ENCODE measurements around the gene TIMM8B. TPM values are rescaled to one million over a fixed set of nuclear protein-coding genes. Genes with fewer than 3 reads are reported as not detected.

TIMM8B gene
- total RNA-seq, 1 donor from 2014 or later, result 80.0 TPM

DNA sequence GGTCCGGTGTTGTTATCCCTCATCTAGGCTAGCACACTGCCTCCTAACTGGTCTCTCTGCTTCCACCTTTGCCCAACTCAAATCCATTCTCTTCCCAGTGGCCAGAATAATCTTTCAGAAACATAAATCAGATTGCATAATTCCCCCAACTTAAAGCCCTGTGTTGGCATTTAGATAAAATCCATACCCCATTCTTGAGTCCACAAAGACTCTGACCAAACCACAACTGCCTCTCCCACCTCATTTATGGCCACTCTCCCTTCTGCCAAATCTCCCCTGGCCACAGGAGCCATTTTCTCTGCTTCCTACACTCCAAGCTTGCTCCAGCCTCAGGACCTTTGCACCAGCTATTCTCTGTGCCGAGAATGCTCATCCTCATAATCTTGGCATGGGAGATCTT, 40.5 kb upstream of the TIMM8B start:
- no peak overlapping the region for H3K4me3 Mint-ChIP-seq
- no peaks in the 10 kb centered on the region for H3K36me3 Mint-ChIP-seq
- H3K4me1 Mint-ChIP-seq (ENCODE audit: unreplicated experiment), result peaks cover 6% of the 10 kb centered on the region
- no peak overlapping the region for H3K27ac Mint-ChIP-seq
- H3K27me3 Mint-ChIP-seq, result peaks cover 9% of the 10 kb centered on the region
- no peak for DNase-seq (ENCODE audit: extremely low spot score, unreplicated experiment)
- no peaks in the 10 kb centered on the region for H3K9me3 Mint-ChIP-seq
- TF ChIP-seq, protein P1, sequence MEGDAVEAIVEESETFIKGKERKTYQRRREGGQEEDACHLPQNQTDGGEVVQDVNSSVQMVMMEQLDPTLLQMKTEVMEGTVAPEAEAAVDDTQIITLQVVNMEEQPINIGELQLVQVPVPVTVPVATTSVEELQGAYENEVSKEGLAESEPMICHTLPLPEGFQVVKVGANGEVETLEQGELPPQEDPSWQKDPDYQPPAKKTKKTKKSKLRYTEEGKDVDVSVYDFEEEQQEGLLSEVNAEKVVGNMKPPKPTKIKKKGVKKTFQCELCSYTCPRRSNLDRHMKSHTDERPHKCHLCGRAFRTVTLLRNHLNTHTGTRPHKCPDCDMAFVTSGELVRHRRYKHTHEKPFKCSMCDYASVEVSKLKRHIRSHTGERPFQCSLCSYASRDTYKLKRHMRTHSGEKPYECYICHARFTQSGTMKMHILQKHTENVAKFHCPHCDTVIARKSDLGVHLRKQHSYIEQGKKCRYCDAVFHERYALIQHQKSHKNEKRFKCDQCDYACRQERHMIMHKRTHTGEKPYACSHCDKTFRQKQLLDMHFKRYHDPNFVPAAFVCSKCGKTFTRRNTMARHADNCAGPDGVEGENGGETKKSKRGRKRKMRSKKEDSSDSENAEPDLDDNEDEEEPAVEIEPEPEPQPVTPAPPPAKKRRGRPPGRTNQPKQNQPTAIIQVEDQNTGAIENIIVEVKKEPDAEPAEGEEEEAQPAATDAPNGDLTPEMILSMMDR (conservative IDR thresholded peaks at IDR 0.05), result no peak

DNA sequence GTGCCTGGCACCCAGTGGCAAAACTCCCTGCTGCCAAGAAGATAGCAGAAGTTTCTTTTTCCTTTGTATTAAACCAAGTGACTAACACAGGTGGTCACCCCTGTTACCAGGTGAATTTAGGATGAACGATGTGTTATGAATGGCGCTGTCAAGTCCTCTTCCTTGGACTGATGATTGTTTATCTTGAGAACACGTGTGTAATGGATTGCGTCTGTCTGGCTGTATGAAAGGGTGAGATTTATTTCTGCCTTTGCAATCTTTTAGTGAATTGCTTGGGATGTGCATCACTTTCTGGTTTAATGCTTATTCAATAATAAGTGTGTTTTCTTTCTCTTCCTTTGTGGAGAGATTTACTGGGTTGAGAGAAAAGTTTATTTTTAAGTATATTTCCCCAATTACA, 36.6 kb upstream of the TIMM8B start:
- no peak for DNase-seq (ENCODE audit: extremely low spot score, unreplicated experiment)
- TF ChIP-seq, protein P1 (conservative IDR thresholded peaks at IDR 0.05), result no peak
- Mint-ChIP-seq H3K27me3 (no peaks in the 10 kb centered on the region), H3K9me3 (no peaks in the 10 kb centered on the region), H3K4me1 (ENCODE audit: unreplicated experiment) (no peaks in the 10 kb centered on the region), H3K4me3 (no peak overlapping the region), H3K27ac (no peak overlapping the region), H3K36me3 (peaks cover 3% of the 10 kb centered on the region)

DNA sequence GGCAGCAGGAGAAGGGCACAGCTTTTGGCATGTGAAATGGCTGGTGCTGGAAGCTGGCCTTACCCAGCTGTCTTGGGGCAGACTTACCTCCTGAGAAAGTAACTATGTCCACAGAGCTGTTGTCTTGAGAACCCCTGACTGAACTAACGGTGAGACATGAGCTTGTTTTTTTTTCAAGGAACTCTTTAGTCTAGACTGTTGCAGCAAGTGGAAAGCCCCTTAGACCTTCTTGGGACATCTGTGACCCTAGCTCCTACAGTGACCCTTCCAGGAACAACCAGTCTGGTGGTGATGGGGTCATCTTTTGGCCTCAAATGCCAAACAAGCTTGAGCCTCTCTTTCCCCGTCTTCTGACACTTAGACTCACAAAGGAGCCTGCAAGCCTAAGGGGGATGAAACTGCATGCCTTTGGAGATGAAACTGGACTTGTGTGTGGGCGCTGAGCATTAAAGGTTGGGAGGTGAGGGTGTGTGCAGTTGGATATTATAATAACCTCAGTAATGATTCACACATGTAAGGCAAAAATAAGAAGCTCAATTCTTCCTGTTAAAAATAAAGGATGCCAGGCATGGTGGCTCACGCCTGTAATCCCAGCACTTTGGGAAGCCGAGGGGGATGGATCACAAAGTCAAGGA, 35.5 kb upstream of the TIMM8B start:
- H3K4me1 Mint-ChIP-seq (ENCODE audit: unreplicated experiment), result no peaks in the 10 kb centered on the region
- peaks cover 4% of the 10 kb centered on the region for H3K36me3 Mint-ChIP-seq
- no peak overlapping the region for H3K4me3 Mint-ChIP-seq
- H3K27ac Mint-ChIP-seq, result no peak overlapping the region
- no peak for DNase-seq (ENCODE audit: extremely low spot score, unreplicated experiment)
- TF ChIP-seq, protein P1 (conservative IDR thresholded peaks at IDR 0.05), result no peak
- no peaks in the 10 kb centered on the region for H3K27me3 Mint-ChIP-seq
- H3K9me3 Mint-ChIP-seq, result no peaks in the 10 kb centered on the region

DNA sequence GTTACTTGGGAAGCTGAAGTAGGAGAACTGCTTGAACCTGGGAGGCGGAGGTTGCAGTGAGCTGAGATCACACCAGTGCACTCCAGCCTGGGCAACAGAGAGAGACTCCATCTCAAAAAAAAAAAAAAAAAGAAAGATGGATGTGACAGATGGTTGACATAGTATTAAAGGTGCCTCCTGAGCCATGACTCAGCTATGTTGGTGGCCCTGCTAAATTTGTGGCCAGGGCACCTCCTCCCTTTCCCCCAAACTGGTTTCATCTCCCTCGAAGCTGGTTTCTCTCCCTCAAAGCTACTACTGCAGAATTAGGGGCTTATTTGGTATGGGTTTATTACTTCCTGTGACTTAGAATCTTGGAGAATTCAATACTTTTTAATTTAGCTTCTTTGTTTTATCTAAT, 31.6 kb upstream of the TIMM8B start:
- peaks cover 7% of the 10 kb centered on the region for H3K36me3 Mint-ChIP-seq
- no peak overlapping the region for H3K4me3 Mint-ChIP-seq
- no peaks in the 10 kb centered on the region for H3K27me3 Mint-ChIP-seq
- H3K27ac Mint-ChIP-seq, result no peak overlapping the region
- no peaks in the 10 kb centered on the region for H3K9me3 Mint-ChIP-seq
- DNase-seq (ENCODE audit: extremely low spot score, unreplicated experiment), result no peak
- TF ChIP-seq, protein P1 (conservative IDR thresholded peaks at IDR 0.05), result no peak
- H3K4me1 Mint-ChIP-seq (ENCODE audit: unreplicated experiment), result no peaks in the 10 kb centered on the region

DNA sequence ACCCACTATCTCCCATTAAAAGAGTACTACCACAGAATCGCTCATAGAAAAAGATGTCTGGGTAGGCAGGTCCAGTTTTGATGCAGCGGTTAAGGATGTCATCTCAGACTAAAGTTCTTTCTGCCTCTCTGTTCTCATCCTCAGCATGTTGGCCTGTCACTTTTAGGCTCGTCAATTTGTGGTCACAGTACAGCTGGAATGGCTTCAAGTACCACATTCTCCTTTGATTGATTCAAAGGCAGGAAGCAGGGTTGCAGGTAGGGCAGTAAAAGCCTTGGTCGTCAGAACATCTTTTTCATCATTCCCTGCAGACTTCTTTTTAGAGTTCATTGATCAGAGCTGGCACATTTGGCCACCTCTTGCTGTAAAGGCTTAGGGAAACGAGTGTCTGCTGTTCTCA, 28.8 kb upstream of the TIMM8B start:
- Mint-ChIP-seq H3K36me3 (peaks cover 10% of the 10 kb centered on the region), H3K4me3 (no peak overlapping the region), H3K4me1 (ENCODE audit: unreplicated experiment) (no peaks in the 10 kb centered on the region), H3K9me3 (no peaks in the 10 kb centered on the region), H3K27ac (no peak overlapping the region), H3K27me3 (no peaks in the 10 kb centered on the region)
- DNase-seq (ENCODE audit: extremely low spot score, unreplicated experiment), result no peak
- TF ChIP-seq, protein P1 (conservative IDR thresholded peaks at IDR 0.05), result no peak

DNA sequence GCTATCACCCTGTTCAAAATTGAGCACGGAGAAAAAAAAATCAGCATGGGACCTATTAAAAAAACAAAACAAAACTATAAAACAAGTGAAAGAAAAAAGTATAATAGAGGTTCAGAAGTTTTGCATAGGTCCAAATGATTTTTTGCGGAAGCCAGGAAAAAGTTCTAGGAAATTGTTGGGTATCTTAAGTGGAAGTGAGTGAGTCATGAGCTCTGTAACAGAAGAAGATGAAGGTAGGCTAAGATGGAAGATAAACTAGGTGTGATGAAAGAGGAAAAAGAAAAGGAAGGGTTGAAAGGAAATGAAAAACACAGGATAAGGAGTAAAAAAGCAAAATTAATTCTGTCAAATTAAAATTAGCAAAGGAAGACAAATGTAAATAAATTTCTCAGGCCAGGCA, 27.9 kb upstream of the TIMM8B start:
- TF ChIP-seq, protein P1 (conservative IDR thresholded peaks at IDR 0.05), result no peak
- H3K9me3 Mint-ChIP-seq, result no peaks in the 10 kb centered on the region
- DNase-seq (ENCODE audit: extremely low spot score, unreplicated experiment), result no peak
- no peak overlapping the region for H3K4me3 Mint-ChIP-seq
- H3K27ac Mint-ChIP-seq, result no peak overlapping the region
- H3K4me1 Mint-ChIP-seq (ENCODE audit: unreplicated experiment), result no peaks in the 10 kb centered on the region
- H3K36me3 Mint-ChIP-seq, result peaks cover 11% of the 10 kb centered on the region
- H3K27me3 Mint-ChIP-seq, result no peaks in the 10 kb centered on the region
